BE2C (cell line): ENCODE results near the gene ADSL.

Experiments used
- DNase-seq: peaks from one replicate; pipeline ENCODE4 v3.0.0-alpha.2; 2020
- H3K27me3 ChIP-seq: fragments of 250-450 bp; sonication (Bioruptor Pico); 2 replicates; pipeline ENCODE4 v1.5.1; 2020; ENCODE audit warnings: mild to moderate bottlenecking
- H3K36me3 ChIP-seq: fragments of 250-450 bp; sonication (Bioruptor Pico); 2 replicates; pipeline ENCODE4 v1.5.1; 2020; ENCODE audit warnings: mild to moderate bottlenecking
- H3K4me1 ChIP-seq: fragments of 250-450 bp; sonication (Bioruptor Pico); 2 replicates; pipeline ENCODE4 v1.5.1; 2020
- H3K4me3 ChIP-seq: 2 replicates; pipeline ENCODE4 v1.5.1; 2011; ENCODE audit warnings: low read depth, low read length
- H3K9me3 ChIP-seq: fragments of 250-450 bp; sonication (Bioruptor Pico); 2 replicates; pipeline ENCODE4 v1.5.1; 2020
- TF ChIP-seq, protein P1 (sequence below): IDR thresholded peaks from 2 replicates; pipeline ENCODE4 v1.5.1; 2012; ENCODE audit warnings: mild to moderate bottlenecking, low read depth, low read length

Gene ADSL

DNA sequence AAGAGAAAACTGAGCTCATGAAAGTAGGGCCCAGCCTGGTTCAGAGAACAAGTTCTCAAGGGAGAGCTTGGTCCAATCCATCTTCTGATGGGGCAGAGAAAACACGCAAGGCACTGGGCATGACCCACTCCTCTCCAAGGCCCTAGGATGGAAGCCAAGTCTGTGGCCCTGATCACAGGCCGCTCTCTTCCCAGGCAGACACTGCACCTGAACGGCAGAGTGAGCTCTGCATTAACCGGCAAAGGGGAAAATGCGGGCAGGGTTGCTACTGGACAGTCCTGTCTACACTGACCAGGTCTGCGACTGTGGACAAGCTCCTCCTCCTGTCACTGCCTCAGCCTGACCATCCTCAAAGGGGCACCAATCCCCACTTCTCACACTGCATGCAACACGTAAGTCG is 73.4 kb downstream of the ADSL start:
- H3K36me3 ChIP-seq: peaks cover 38% of the 10 kb centered on the region
- H3K9me3 ChIP-seq: no peaks in the 10 kb centered on the region
- peaks cover 11% of the 10 kb centered on the region for H3K4me1 ChIP-seq
- no peaks in the 10 kb centered on the region for H3K27me3 ChIP-seq
- no peak overlapping the region for H3K4me3 ChIP-seq
- DNase-seq: no peak
- TF ChIP-seq, protein P1, sequence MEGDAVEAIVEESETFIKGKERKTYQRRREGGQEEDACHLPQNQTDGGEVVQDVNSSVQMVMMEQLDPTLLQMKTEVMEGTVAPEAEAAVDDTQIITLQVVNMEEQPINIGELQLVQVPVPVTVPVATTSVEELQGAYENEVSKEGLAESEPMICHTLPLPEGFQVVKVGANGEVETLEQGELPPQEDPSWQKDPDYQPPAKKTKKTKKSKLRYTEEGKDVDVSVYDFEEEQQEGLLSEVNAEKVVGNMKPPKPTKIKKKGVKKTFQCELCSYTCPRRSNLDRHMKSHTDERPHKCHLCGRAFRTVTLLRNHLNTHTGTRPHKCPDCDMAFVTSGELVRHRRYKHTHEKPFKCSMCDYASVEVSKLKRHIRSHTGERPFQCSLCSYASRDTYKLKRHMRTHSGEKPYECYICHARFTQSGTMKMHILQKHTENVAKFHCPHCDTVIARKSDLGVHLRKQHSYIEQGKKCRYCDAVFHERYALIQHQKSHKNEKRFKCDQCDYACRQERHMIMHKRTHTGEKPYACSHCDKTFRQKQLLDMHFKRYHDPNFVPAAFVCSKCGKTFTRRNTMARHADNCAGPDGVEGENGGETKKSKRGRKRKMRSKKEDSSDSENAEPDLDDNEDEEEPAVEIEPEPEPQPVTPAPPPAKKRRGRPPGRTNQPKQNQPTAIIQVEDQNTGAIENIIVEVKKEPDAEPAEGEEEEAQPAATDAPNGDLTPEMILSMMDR: no peak

DNA sequence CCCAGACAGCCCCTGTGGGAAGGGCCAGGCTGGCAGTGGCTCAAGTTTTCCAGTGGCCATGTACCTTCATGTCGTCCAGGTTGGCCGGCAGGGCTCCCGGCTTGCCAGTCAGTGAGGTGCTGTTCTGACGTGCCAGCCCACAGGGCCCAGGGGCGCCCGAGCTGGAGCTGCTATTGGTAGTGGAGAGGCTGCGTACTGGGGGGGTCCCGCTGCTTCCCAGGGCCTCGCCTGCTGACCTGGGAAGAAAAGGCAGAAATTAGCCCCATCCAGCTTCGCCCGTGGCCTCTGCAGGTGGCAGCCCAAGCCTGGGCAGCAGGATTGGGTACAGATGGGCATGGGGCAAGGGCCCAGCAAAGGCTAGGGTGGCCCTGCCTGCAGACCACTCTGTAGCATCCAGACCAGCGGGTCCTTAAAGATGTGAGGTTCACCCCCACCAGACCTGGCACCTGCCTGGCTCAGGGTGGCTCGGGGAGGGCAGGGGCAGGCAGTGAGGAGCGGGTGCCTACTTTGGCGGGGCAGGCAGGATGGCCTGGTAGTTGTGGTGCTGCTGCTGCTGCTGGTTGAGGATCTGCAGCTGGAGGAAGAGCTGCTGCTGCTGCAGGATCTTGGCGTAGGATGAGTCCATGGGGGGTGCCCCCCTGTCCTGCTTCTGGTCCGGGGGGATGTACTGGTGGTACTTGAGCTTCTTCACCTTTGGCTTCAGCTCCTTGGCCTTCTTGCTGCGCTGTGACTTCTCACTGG is 74.2 kb downstream of the ADSL start:
- TF ChIP-seq, protein P1: no peak
- H3K4me3 ChIP-seq: no peak overlapping the region
- H3K27me3 ChIP-seq: no peaks in the 10 kb centered on the region
- no peaks in the 10 kb centered on the region for H3K9me3 ChIP-seq
- no peak for DNase-seq
- H3K36me3 ChIP-seq: peaks cover 37% of the 10 kb centered on the region
- peaks cover 11% of the 10 kb centered on the region for H3K4me1 ChIP-seq

DNA sequence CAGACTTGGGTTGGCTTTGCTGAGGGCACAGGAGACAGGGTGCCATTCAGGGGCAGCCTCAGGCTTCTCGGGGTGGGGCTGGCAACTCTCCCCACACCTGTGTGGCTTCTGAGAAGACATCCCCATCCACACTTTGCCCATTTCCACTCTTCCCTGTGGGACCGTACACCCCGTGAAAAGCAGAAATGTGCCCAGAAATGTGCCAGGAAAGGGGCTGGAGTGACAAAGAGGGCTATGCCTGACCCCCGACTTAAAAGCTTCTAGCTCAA is 74.7 kb downstream of the ADSL start:
- TF ChIP-seq, protein P1: no peak
- no peak overlapping the region for H3K4me3 ChIP-seq
- no peaks in the 10 kb centered on the region for H3K27me3 ChIP-seq
- H3K9me3 ChIP-seq: no peaks in the 10 kb centered on the region
- DNase-seq: no peak
- peaks cover 11% of the 10 kb centered on the region for H3K4me1 ChIP-seq
- peaks cover 35% of the 10 kb centered on the region for H3K36me3 ChIP-seq

DNA sequence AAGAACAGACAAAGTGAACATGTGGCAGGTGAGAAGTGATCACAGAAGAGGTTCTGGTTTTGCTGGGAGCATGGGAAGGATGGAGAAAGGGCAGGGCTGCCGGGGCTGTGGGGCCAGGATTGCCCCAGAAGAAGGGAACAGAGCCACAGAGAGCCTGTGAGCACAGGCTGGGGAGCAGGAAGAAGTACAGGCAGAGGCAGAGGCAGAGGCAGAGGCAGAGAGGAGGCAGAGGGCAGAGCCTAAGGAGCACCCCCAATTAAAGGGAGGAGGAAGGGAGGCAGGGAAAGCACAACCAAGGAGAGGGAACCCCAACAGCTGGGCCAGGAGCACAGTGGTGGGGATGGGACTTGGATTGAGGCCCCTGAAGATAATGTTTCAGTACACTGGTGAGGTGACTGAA is 75.6 kb downstream of the ADSL start:
- peaks cover 27% of the 10 kb centered on the region for H3K36me3 ChIP-seq

DNA sequence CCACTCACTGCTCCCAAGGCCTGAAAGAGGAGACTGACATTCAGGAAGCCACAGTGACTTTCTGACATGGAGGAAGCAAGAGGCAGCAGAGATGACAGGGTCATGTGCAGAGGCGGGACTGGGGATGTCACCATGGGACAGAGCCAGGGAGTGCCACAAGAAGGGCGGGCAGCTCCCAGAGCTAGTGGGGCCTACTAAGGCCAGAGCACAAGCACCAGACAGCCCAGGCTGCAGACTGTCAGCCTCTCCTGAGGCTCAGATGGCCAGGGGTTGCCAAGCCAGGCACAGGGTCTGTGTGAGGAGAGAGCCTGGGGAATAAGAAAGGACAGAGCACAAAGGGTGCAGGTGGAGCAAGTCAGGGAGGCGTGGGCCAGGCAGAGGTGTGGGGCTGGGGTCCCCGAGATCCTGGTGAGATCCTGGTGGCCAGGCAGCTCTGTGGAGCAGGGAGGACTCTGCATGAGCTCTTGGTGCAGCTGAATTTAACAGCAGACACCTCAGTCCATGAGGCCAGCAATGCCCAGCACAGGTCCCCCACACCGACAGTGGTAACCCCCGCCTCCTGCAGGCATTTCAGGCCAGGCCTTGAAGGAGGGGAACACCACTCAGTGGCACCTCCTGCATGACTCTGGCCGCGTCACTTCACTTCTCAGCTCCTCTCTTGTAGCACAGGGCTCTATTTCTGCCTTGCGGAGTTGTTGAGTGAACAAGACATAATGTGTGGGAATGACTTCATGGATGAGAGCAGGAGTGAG is 76.4 kb downstream of the ADSL start:
- H3K9me3 ChIP-seq: no peaks in the 10 kb centered on the region
- peaks cover 11% of the 10 kb centered on the region for H3K4me1 ChIP-seq
- TF ChIP-seq, protein P1: no peak
- no peak for DNase-seq
- peaks cover 23% of the 10 kb centered on the region for H3K36me3 ChIP-seq
- H3K27me3 ChIP-seq: no peaks in the 10 kb centered on the region
- no peak overlapping the region for H3K4me3 ChIP-seq

More for the DNA sequence above, 75.6 kb downstream of the ADSL start:
- Histone ChIP-seq H3K27me3 (no peaks in the 10 kb centered on the region), H3K4me3 (no peak overlapping the region), H3K9me3 (no peaks in the 10 kb centered on the region), H3K4me1 (peaks cover 11% of the 10 kb centered on the region)
- TF ChIP-seq, protein P1: no peak
- DNase-seq: no peak

DNA sequence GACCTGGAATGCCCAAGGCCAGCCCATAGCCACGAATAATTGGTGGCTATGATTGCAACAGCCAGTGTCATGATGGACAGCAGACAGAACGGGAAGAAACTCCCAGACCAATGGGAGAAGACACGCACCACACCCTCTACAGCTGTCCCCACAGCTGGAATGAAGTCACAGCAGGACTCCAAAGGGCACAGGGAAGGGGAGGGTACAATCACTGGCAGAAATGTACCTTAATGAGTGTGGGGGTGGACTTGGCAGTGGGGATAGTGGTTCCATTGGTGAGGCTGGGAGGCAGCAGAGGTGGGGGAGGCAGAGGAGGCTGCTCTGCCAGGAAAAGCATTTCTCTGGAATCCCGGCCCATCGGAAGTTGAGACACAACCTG is 77.0 kb downstream of the ADSL start:
- H3K36me3 ChIP-seq: peaks cover 17% of the 10 kb centered on the region
- H3K9me3 ChIP-seq: no peaks in the 10 kb centered on the region
- TF ChIP-seq, protein P1: no peak
- no peak overlapping the region for H3K4me3 ChIP-seq
- H3K4me1 ChIP-seq: peaks cover 6% of the 10 kb centered on the region
- H3K27me3 ChIP-seq: no peaks in the 10 kb centered on the region
- no peak for DNase-seq
